ENCODE results near the gene ZNF488.
A peak's percentile ranks its signal among the peaks of the same experiment; 100 is the strongest.
"Not testable (repeated sequence)": the region's sequence is repeated elsewhere in the genome, so short reads cannot be mapped to it uniquely, and the experiment has no call there.

The ZNF488 gene

GRCh38 chr10:47384148-47384921 lies at the start of gene ZNF488:
Gene ZNF488 (minus strand): TSS chr10:47384293. CDS start chr10:47368829, 15,464 bp downstream.
- ATAC-seq (peak; percentile 92), DNase-seq (peak; percentile 83)

- DNase-seq: no peak
- ATAC-seq: no peak
Observed at GRCh38 chr10:47425813-47426419, 41.8 kb upstream of the ZNF488 start.

GRCh38 chr10:47424231-47424630 lies 40.1 kb upstream of the ZNF488 start:
- ATAC-seq: no peak
- no peak for DNase-seq

- DNase-seq (no peak), ATAC-seq (no peak)
Observed at GRCh38 chr10:47423476-47423875, 39.4 kb upstream of the ZNF488 start.

GRCh38 chr10:47421057-47421952 lies 37.2 kb upstream of the ZNF488 start:
- DNase-seq: no peak
- no peak for ATAC-seq

GRCh38 chr10:47420305-47421056 lies 36.4 kb upstream of the ZNF488 start:
- no peak for ATAC-seq
- no peak for DNase-seq

- no peak for DNase-seq
- ATAC-seq: no peak
Observed at GRCh38 chr10:47419421-47419820, 35.3 kb upstream of the ZNF488 start.

- ATAC-seq (no peak), DNase-seq (no peak)
Observed at GRCh38 chr10:47418966-47419365, 34.9 kb upstream of the ZNF488 start.

GRCh38 chr10:47418321-47418720 lies 34.2 kb upstream of the ZNF488 start:
- no peak for DNase-seq
- ATAC-seq: no peak

GRCh38 chr10:47416305-47417218 lies 32.5 kb upstream of the ZNF488 start:
- not testable (repeated sequence) for ATAC-seq, DNase-seq

- DNase-seq (peak; percentile 18), ATAC-seq (peak; percentile 30)
Observed at GRCh38 chr10:47415520-47416304, 31.6 kb upstream of the ZNF488 start.

- DNase-seq: no peak
- no peak for ATAC-seq
Observed at GRCh38 chr10:47414752-47415519, 30.8 kb upstream of the ZNF488 start.

- ATAC-seq (no peak), DNase-seq (no peak)
Observed at GRCh38 chr10:47414227-47414592, 30.1 kb upstream of the ZNF488 start.

GRCh38 chr10:47413531-47414226 lies 29.6 kb upstream of the ZNF488 start:
- ATAC-seq (no peak), DNase-seq (no peak)

GRCh38 chr10:47412869-47413268 lies 28.8 kb upstream of the ZNF488 start:
- DNase-seq (no peak), ATAC-seq (no peak)

GRCh38 chr10:47412177-47412730 lies 28.2 kb upstream of the ZNF488 start:
- ATAC-seq (no peak), DNase-seq (no peak)

GRCh38 chr10:47410862-47411261 lies 26.8 kb upstream of the ZNF488 start:
- no peak for ATAC-seq
- no peak for DNase-seq

GRCh38 chr10:47410271-47410670 lies 26.2 kb upstream of the ZNF488 start:
- no peak for ATAC-seq
- DNase-seq: no peak
